GM19023 (cell line): ENCODE data around the gene WDHD1.
A peak's percentile ranks its signal among the peaks of the same experiment; 100 is the strongest.
"Not testable (repeated sequence)": the region's sequence is repeated elsewhere in the genome, so short reads cannot be mapped to it uniquely, and the experiment has no call there.

Experiments used
- ATAC-seq: cut with Tn5 transposase; IDR thresholded peaks from one replicate; pipeline ENCODE4 v1.9.1; 2021; ENCODE audit warnings: mild to moderate bottlenecking, moderate library complexity; ENCODE audit not compliant: unreplicated experiment

Gene WDHD1

DNA sequence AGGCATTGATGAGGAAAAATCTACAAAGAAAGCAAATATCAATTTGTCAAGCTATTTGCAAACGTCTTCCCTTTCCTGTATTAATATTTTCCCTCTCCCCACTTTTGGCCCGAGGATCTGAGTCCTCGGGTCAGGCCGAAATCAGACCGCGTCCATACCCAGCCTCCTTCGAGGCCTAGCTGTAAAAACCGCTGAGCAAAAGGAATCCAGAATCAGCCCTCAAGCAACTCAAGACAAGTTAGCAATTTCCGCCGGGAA is 24.2 kb upstream of the WDHD1 start:
- ATAC-seq, result peak; percentile 24

DNA sequence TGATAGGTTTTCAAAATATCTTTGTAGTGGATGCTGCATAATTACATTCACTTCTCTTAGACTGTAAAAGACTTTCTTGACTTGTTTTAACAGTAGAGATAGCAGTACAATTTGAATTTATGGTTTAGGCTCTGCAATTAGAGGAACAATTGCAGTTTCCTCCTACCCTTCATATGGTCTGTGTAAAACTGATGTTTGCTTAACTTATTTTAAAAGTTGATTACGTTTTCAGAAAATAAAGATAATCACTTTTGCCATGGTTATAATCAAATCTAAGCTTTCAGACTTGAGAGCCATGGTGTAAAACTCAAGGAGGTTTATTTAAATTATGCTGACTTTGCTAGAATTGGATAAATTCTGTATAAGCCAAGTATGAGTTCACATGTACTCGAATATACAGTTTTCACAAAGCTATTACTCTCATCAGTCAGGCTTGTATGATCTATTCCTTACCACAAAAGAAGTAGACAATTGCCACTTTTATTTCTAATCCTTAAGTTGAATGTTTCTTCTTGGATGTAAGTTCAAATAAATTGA is 22.1 kb upstream of the WDHD1 start:
- ATAC-seq, result no peak

DNA sequence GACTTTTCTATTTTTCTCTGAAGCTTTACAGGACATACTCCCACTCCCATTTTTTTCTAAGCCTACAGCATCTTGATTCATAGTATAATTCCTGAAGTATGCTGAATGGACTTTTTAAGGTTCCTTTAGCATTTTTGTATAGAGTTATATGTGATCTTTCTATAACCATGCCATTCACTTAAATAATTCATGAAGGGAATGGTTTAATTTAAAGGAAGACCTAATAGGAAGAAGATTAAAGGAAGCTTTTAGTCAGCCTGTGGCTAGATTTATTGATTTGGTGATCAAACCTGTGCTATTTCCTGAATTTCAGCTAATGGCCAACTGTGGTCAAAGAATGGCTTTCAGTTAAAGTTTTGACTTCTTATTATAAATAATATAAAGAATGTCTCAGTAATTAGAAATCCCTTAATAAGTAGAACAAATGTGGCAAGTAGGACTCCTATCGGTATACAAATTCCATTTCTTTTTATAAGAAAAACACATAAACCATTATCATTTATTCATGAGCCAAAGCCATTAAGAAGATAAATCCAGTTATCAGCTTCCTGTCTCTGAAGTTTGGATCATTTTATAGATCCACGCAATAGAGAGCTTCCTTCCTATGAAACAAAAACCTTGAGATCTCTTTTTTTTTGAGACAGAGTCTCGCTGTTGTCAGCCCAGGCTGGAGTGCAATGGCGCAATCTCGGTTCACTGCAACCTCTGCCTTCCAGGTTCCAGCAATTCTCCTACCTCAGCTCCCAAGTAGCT is 20.6 kb upstream of the WDHD1 start:
- no peak for ATAC-seq

DNA sequence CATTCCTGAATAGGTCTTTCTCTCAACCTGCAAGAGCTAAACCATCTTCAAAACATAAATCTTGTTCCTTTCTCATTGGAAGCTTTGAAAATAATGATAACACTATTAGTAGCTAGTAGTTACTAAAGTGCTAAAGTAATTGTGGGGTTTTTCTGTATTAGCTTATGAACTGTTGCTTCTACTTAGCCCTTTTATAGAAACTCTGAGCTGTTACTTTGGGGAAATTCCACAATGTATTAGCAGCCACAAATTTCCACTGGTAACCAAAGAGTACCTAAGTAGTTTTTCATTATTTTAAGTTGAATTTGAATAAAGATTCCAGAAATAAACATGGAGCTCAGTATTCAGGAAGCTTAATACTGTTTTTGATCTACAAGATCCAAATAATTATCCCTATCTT is 18.2 kb upstream of the WDHD1 start:
- no peak for ATAC-seq

DNA sequence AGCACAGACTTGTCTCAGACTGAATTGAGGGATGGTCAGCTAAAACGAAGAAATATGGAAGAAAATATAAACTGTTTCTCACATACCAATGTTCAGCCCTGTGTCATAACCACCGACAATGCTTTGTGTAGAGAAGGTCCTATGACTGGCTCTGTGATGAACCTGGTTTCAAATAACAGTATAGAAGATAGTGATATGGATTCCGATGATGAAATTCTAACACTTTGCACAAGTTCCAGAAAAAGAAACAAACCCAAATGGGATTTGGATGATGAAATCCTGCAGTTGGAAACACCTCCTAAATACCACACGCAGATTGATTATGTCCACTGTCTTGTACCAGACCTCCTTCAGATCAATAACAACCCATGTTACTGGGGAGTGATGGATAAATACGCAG is 16.6 kb upstream of the WDHD1 start:
- no peak for ATAC-seq

DNA sequence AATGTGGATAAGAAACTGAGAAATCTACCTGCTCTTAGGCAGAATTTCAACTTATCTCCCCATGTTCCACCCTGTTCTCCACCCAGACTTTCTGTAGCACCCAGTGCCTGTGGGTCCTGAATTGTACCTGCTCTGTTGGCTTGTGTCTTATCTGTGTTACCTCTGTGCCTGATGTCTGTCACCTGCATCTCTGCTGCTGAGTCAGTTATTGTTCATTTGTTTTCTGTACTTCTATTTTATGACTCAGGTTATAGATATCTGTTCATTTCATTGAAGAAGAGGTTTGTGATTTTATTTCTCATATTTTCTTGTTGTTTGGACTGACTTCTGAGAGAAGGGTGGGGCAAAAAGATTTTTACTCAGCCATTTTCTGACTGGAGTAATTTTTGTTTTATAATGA is 11.8 kb upstream of the WDHD1 start:
- ATAC-seq, result no peak

DNA sequence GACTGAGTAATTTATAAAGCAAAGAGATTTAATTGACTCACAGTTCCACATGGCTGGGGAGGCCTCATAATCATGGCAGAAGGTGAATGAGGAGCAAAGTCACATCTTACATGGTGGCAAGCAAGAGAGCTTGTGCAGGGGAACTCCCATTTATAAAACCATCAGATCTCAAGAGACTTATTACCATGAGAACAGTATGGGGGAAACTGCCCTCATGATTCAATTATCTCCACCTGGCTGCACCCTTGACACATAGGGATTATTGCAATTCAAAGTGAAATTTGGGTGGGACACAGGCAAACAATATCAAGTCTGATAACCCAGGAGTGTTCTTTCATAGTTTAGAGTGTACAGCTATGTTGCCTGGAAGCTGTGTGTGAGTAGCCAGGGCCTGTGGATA is 11.1 kb upstream of the WDHD1 start:
- not testable (repeated sequence) for ATAC-seq

DNA sequence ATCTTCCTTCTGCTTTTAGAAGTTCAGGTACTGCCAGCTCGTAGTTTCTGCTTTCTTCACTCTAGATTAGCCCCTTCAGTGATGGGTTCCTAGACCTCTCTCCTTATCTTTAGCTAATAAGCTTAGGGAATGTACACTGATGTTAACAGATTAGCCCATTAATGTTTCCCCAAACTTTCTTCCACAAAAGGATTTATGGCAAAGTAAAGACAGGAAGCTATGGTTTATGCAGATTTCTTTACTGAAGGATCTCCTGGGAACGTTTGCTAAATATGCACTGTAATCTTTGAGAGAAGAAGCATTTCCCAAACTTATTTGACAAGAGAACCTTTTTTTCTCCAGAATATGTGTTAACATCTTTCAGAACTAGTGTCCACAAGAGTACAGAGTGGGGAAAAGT is 4.3 kb upstream of the WDHD1 start:
- ATAC-seq, result no peak

DNA sequence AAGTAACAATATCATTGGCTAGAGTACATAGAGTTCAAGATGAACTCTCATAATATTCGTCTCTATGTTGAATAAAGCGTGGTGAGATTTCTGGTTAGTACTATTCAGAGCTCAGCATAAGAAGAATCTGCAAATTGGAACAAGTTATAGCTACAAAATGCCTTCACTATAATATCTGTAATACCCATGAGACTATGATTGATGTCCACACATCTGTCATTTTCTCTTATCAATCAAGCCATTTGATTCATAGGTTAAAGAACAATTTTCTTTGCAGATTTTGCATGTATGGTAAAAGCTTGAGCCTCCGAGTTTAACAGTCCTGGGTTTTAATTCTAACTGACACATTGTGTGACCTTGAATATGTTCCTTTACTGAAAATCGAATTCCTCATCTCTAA is 1.6 kb upstream of the WDHD1 start:
- no peak for ATAC-seq

DNA sequence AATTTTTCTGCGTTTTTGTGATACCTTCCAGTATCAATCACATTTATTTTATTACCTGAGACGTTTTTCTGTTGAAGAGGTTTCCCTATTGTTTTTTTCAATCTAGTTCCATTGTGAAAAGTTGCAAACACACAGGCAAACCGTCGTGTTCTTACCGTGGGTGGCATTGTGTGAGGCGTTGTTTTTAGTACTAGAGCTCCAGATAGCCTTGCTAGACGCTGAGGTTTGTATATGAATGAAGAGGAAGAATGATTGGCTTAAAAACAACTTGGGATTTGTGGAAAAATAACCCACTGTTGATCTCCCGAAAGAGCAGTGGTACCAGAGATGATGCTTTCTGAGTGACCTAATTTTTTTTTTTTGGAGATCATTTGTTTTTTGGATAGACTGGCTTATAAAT is 1.2 kb upstream of the WDHD1 start:
- no peak for ATAC-seq

DNA sequence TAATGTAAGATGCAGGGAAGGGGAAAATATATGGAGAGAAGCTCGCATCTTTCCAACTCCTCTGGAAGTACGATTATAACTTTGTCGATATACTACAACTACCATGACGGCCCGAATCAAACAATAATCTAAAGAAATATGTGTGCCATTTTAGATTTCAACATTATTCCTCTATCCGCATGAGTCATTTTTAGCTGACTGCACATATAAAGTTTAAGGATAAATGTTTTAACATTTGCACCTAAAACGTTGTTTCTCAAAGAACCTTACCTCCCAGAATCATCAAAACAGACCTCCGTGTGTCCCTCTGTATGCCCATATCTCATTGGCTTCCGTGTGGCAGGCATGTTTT is 482 bp downstream of the WDHD1 start:
- no peak for ATAC-seq

DNA sequence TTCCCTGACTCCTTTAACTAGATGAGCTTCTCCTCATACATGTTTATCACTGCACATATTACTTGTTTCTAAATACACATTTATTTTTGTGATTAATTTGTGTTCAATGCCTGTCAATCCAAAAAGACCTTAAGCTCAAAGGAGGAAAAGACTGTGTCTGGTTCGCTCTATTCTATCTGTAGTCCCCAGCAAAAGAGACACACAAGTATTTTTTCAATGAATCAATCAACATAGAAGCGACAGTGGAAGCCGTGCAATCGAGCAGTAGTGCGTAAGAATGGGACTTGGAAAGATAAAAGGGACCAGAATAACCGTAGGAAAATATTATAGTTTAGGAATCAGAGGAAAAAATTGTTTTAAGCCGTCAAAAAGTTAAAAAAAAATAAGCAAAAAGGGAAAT is 951 bp downstream of the WDHD1 start:
- ATAC-seq, result no peak

DNA sequence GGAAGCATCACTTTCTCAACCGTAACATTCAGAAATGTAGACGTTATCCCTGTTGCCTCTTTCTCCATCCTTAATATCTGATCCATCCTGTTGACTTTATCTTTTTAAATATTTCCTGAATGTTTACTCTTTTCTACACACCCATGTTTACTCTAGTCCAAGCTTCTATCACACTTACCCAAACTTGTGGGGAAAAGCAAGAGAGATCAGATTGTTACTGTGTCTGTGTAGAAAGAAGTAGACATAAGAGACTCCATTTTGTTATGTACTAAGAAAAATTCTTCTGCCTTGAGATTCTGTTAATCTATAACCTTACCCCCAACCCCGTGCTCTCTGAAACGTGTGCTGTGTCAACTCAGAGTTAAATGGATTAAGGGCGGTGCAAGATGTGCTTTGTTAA is 2.5 kb downstream of the WDHD1 start:
- ATAC-seq, result not testable (repeated sequence)

DNA sequence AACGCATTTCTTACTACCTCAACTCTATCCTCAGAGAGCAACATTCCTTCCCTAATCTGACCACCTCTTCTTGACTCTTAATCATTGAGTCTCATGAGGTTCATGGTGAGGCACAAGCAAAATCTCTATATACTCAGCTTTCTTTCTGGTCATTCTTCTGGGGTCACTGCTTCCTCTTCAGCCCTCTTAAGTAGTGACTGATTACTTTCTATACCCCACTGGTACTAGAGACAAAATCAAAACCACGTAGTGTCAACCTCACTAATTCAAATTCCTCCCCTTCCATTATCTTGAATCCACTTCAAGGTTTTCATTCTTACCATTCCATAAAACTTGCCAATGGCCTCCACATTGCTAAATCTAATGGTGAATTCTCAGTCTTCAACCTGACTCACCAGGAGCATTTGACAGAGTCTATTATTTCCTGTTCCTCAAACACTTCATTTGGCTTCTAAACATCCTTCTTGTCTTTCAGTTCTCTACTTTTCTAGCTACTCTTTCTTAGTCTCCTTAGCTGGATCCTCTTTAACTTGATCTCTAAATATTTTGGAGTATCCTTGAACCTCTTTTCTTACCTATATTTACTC is 6.8 kb downstream of the WDHD1 start:
- no peak for ATAC-seq

DNA sequence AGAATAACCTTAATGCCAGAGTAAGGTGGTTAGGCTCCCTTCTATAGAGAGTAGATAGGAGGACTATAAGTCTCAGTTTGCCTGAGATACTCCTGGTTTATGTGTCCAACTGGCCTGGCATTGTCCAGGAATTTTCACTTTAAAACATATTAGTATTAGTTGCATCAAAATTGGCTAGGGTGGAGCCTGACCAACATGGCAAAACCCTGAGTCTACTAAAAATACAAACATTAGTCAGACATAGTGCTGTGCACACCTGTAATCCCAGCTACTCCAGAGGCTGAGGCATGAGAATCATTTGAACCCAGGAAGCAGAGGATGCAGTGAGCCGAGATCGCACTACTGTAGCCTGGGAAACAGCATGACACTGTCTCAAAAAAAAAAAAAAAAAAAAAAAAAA is 11.9 kb downstream of the WDHD1 start:
- no peak for ATAC-seq

DNA sequence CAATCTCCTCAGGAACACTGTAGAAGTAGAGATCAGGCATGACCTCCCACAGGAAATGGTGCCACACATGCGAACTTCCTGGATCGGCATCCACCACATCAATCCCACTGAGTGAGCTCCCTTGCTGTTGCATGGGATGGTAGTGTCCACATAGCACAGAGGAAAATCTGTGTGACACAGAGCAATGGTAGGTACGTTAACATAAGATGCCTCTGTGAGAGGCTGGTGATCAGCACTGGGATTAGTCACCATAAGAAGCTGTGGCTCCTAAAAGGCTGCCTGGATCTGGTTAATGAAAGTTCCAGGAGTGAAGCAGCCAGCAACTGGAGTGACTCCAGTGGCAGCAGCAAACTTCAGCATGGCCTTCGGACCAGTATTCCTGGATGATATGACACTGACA is 21.8 kb downstream of the WDHD1 start:
- no peak for ATAC-seq

DNA sequence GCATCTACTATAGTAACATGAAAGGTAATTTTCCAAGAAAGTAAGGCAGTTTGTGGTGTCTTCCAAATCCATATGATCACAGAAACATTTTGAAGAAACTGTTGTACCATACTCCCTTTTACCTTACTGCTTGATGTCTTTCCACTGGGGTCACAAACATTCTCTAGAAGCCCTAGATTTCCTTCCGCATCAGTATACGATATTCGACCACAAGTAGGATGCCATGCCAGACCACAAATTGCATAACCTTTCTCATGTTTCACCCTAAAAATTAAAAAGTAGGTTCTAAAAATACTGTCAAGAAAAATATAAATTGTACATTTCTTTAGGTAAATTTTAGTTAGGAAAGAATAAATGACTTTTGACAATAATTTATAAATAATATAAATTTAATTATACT is 26.5 kb downstream of the WDHD1 start:
- ATAC-seq, result no peak

DNA sequence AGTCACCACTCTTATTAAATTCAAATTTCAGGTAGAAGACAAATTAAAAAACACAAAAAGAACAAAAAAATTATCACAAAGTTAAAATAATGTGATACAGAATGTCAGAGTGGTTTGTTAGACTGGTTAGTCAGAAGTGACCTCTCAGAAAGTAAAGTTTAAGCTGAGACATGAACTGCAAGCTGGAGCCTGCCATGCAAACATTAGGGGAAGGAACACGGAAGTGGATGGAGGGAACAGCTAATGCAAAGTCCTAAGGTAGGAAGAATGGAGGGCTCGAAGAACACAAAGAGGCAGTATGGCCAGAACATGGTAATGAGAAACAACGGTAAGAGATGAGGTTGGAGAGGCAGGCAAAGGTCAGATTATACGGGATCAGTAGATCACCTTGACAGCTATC is 41.7 kb downstream of the WDHD1 start:
- no peak for ATAC-seq

DNA sequence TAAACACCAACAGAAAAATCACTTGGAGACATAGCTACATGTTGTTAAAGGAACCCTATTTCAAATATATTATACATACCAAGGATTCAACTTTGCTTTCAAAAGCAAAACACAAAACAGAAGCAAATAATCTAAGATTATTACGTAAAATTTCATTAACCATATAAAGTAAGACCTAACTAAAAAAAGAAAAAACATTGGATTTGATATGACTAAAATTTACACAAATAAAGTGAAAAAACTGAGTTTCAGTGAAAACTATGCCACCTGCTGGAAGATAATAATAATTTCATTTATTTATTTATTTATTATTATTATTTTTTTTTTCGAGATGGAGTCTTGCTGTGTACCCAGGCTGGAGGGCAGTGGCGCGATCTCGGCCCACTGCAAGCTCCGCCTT is 45.2 kb downstream of the WDHD1 start:
- ATAC-seq, result no peak

DNA sequence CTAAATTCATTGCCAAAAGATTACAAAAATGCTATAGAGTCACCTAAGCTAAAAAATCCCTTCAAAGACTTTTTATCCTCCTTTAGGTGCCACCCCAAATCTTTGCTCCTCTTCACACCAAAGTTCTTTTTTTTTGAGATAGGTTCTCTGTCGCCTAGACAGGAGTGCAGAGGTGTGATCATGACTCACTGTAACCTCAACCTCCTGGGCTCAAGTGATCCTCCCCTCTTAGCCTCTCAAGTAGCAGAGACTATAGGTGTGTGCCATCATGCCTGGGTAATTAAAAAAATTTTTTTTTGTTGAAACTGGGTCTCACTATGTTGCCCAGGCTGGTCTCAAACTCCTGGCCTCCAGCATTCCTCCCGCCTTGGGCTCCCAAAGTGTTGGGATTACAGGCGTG is 47.9 kb downstream of the WDHD1 start:
- no peak for ATAC-seq

DNA sequence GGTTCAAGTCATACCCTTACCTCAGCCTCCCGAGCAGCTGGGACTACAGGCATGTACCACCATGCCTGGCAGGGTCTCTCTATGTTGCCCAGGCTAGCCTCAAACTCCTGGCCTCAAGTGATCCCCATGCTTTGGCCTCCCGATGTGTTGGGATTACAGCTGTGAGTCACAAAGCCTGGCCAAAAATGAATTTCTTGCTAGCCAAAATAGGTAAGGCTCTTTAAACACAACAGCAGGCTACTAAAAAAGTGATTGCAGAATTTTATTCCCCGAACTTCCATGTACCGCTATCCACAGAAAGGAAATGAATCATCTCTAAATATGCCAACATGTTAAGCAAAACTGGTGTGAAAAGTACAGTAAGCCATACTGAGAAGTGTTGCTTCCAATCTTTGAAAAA is 50.6 kb downstream of the WDHD1 start:
- ATAC-seq, result no peak

DNA sequence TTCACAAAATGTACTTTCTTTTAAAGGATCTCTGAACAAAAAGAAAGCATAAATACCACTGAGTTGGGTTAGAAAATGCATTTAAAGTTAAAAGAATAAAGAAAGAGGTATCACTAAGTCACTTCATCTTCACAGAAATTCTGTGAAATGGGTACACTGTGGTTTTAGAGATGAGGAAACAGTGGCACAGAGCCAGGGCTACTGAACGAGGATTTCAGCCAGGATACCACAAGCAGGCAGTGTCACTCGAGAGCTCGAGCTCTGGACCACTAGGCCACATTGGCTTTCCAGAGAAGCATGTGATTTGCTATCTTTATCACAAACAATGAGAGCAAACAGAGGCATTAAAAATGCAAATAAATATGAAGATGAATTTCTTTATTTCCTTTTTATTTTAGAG is 51.0 kb downstream of the WDHD1 start:
- ATAC-seq, result no peak

DNA sequence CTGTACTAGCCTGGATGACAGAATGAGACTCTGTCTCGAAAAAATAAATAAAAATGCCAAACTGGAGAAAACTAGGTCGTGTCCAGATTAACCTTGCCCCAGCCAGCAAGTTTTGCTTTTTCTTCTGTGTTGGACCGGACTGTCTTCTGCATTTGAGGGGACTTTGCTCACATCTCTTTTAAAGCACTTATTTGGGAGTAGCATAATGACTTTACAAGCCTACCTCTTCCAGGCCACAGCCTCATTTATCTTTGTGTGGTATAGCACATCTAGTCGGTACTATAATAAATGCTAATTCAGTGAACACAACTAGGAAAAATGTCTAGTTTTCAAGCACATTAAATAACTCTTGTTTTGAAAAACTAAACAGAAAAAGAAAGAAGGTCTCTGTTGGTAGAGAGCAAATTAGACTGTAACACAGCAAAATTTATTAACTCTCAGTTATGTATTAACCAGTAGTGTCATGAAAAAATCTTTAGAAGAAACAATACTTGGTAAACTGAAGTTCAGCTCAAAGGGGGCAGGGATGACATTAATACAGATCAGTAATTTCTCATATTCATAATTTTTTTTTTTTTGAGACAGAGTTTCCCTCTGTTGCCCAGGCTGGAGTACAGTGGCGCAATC is 52.0 kb downstream of the WDHD1 start:
- no peak for ATAC-seq
